Heart left ventricle (tissue), 13 donors: Measurements from ENCODE around the gene MGMT.

Source experiments
- POLR2A ChIP-seq, 2 donors: fragments of 450-650 bp; IDR thresholded peaks; one replicate each; pipeline ENCODE4 v1.6.1; 2017; ENCODE audit warnings: antibody characterized with exemption in 2 of 2, mild to moderate bottlenecking in 2 of 2, moderate library complexity in 2 of 2
- TF ChIP-seq, protein P1 (sequence below), 12 donors: fragments of 200-600 bp; sonication (generic) in 4 of 12; IDR thresholded peaks; one replicate each; pipeline versions ENCODE4 v1.5.0 to v1.8.0; 2018 to 2022; ENCODE audit warnings: antibody characterized with exemption in 12 of 12, mild to moderate bottlenecking in 5 of 12
- donor health status: ischemic (EF 13 %, LVEDD 7.1; RV severe dilation, severe dysfunction).
- donor health status: DM: no; HTN: yes; CAD: no.
- donor health status: DM: no; HTN: no; CAD: no.
- donor health status: ischemic (EF 25% LVEDD 6.9; RV normal size, moderate dysfunction).
- donor health status: ischemic (EF 25% LVEDD 5.7; RV mildly dilated, moderate dysfunction).
- donor health status: ischemic (EF 35%, LVEDD 5.7; RV mildly dilated, moderate dysfunction).
- donor health status: nonischemic (EF 11% LVEDD 7.7; RV severe dilation, severe dysfunction).
- donor health status: DM: yes; HTN: yes; CAD: no.
- donor health status: PGD.
- donor health status: ischemic (EF 29% LVEDD 5.4; RV normal size, mild dysfunction).
- donor health status: nonischemic (EF 23%, LVEDD 6.1; RV moderate dilation, normal function).

DNA sequence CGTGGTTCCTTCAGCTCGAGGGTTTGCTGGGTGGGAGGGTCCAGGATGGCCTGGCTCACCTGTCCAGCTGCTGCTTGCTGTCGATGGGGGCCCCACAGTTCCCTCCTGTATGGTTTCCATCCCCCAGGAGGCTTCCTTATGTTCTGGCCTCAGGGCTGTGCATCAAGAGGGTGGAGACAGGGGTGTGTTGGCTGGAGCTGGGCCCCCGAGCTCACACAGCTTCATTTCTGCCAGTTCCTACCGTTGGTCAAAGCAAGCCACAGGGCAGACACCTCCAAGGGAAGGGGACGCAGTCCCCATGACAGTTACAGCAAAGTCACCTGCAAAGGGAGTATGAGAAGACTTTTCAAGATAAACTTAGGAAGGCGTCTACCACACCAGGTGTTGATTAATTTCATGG lies 340.2 kb downstream of the MGMT start:
- TF ChIP-seq, protein P1, sequence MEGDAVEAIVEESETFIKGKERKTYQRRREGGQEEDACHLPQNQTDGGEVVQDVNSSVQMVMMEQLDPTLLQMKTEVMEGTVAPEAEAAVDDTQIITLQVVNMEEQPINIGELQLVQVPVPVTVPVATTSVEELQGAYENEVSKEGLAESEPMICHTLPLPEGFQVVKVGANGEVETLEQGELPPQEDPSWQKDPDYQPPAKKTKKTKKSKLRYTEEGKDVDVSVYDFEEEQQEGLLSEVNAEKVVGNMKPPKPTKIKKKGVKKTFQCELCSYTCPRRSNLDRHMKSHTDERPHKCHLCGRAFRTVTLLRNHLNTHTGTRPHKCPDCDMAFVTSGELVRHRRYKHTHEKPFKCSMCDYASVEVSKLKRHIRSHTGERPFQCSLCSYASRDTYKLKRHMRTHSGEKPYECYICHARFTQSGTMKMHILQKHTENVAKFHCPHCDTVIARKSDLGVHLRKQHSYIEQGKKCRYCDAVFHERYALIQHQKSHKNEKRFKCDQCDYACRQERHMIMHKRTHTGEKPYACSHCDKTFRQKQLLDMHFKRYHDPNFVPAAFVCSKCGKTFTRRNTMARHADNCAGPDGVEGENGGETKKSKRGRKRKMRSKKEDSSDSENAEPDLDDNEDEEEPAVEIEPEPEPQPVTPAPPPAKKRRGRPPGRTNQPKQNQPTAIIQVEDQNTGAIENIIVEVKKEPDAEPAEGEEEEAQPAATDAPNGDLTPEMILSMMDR (IDR thresholded peaks at IDR 0.05) = no peak
- no peak for TF ChIP-seq POLR2A (IDR thresholded peaks at IDR 0.05)
